CD4-positive, alpha-beta memory T cell (primary cell): Measurements from ENCODE around the gene RAB38. TPM values are rescaled to one million over a fixed set of nuclear protein-coding genes. Genes with fewer than 3 reads are reported as not detected.

Source experiments
- CTCF ChIA-PET: fragments of 350-600 bp; sonication (Branson Sonifier 250); formaldehyde crosslinking; loops from one replicate; lab custom pipeline; 2021; ENCODE audit warnings: inconsistent platforms; ENCODE audit not compliant: partially characterized antibody; lab: Charles Lee
- POLR2A ChIA-PET: fragments of 350-600 bp; sonication (Branson Sonifier 250); formaldehyde crosslinking; loops from one replicate; lab custom pipeline; 2021; ENCODE audit not compliant: partially characterized antibody; lab: Charles Lee
- DNase-seq, 5 donors: peaks; one replicate each; pipeline versions ENCODE4 v3.0.0 to v3.0.0-alpha.2; 2020 to 2022; ENCODE audit warnings: mixed read lengths in 1 of 5
- H3K27ac ChIP-seq: one replicate; pipeline ENCODE4 v1.7.0; 2013; ENCODE audit warnings: low read depth, low read length
- H3K27me3 ChIP-seq: 2 replicates; pipeline ENCODE4 v1.7.0; 2013; ENCODE audit warnings: mild to moderate bottlenecking, low read length, moderate library complexity; ENCODE audit not compliant: insufficient read depth
- H3K36me3 ChIP-seq: 2 replicates; pipeline ENCODE4 v1.7.0; 2013; ENCODE audit warnings: mild to moderate bottlenecking, low read length, moderate library complexity; ENCODE audit not compliant: insufficient read depth
- H3K4me1 ChIP-seq: 2 replicates; pipeline ENCODE4 v1.7.0; 2013; ENCODE audit warnings: mild to moderate bottlenecking, low read length, moderate library complexity; ENCODE audit not compliant: insufficient read depth
- H3K4me3 ChIP-seq, 2 donors: one replicate each; pipeline ENCODE4 v1.7.0; 2013; ENCODE audit warnings: low read length in 2 of 2, mild to moderate bottlenecking in 1 of 2
- H3K9me3 ChIP-seq, 2 donors: one replicate each; pipeline ENCODE4 v1.7.0; 2013; ENCODE audit warnings: low read length in 2 of 2, control low read depth in 1 of 2; ENCODE audit not compliant: control insufficient read depth in 1 of 2
- H3K27ac Mint-ChIP-seq, 7 donors: one replicate each; pipeline ENCODE4 v1.8.0; 2020 to 2021; ENCODE audit warnings: mixed read lengths in 7 of 7, mild to moderate bottlenecking in 6 of 7, inconsistent platforms in 3 of 7, moderate library complexity in 3 of 7
- H3K27me3 Mint-ChIP-seq, 2 donors: one replicate each; pipeline ENCODE4 v1.8.0; 2020 to 2021; ENCODE audit warnings: mixed read lengths in 2 of 2
- H3K36me3 Mint-ChIP-seq, 2 donors: one replicate each; pipeline ENCODE4 v1.8.0; 2020 to 2021; ENCODE audit warnings: mixed read lengths in 2 of 2, inconsistent platforms in 1 of 2, mild to moderate bottlenecking in 1 of 2
- H3K4me1 Mint-ChIP-seq, 4 donors: one replicate each; pipeline ENCODE4 v1.8.0; 2020 to 2021; ENCODE audit warnings: mixed read lengths in 4 of 4, mild to moderate bottlenecking in 1 of 4
- H3K4me3 Mint-ChIP-seq, 8 donors: one replicate each; pipeline ENCODE4 v1.8.0; 2020 to 2021; ENCODE audit warnings: mixed read lengths in 8 of 8, mild to moderate bottlenecking in 7 of 8, moderate library complexity in 6 of 8, inconsistent platforms in 3 of 8
- H3K9me3 Mint-ChIP-seq, 8 donors: one replicate each; pipeline ENCODE4 v1.8.0; 2020 to 2021; ENCODE audit warnings: mixed read lengths in 8 of 8, mild to moderate bottlenecking in 5 of 8, inconsistent platforms in 3 of 8, moderate library complexity in 1 of 8
- intact Hi-C: fragments of 100-400 bp; cut with micrococcal nuclease; formaldehyde crosslinking; loops from one replicate; pipeline ENCODE4 v1.15.1; 2023
- polyA plus RNA-seq, 2 donors: library from polyadenylated mRNA; unstranded; fragments of 300-500 nt; fragmentation: Illumina TruSeq; gene quantifications; one replicate each; pipeline ENCODE4 v1.2.3, GENCODE V29; 2021
- total RNA-seq, 2 experiments: library from RNA; stranded (reverse); gene quantifications; one replicate each; pipeline ENCODE4 v1.2.3, GENCODE V29; 2021

The RAB38 gene
- total and polyA plus RNA-seq, 4 experiments from 2014 or later, result 0.30 to 1.0 (median 0.56) TPM

DNA sequence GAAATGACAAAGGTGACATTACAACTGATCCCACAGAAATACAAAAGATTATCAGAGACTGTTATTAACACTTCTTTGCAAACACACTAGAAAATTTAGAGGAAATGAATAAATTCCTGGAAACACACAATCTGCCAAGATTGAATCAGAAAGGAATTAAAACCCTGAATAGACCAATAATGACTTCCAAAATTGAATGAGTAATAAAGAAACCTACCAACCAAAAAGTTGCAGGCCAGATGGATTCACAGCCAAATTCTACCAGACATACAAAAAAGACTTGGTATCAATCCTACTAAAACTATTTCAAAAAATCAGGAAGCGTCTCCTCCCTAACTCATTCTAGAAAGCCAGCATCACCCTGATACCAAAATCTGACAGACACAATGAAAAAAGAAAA lies 17.2 kb downstream of the RAB38 start:
- POLR2A ChIA-PET, result no interaction called here
- H3K4me3 ChIP-seq, result no peak overlapping the region
- Mint-ChIP-seq H3K27ac (no peak overlapping the region), H3K9me3 (peaks cover 4 to 54% (median 24%) of the 10 kb centered on the region in 8 donors), H3K4me3 (no peak overlapping the region), H3K27me3 (peaks cover 4 to 6% of the 10 kb centered on the region in 2 donors), H3K4me1 (no peaks in the 10 kb centered on the region), H3K36me3 (peaks cover 0 to 6% of the 10 kb centered on the region in 2 donors)
- DNase-seq, result no peak
- H3K36me3 ChIP-seq, result no peaks in the 10 kb centered on the region
- H3K27me3 ChIP-seq, result no peaks in the 10 kb centered on the region
- intact Hi-C loops, result no loop called here
- no peak overlapping the region for H3K27ac ChIP-seq
- H3K9me3 ChIP-seq, result peaks cover 0 to 9% of the 10 kb centered on the region in 2 donors
- CTCF ChIA-PET, result no interaction called here
- no peaks in the 10 kb centered on the region for H3K4me1 ChIP-seq

DNA sequence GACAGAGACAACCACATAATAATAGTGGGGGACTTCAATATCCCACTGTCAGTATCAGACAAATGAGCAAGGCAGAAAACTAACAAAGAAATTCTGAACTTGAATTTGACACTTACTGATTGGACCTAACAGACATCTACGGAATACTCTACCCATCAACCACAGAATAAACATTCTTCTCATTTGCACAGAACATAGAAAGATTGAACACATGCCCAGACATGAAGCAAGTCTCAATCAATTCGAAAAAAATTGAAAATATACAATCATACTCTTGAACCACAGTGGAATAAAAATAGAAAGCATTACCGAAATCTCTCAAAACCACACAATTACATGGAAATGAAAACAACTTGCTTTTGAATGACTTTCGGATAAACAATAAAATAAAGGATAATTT lies 17.9 kb downstream of the RAB38 start:
- intact Hi-C loops, result no loop called here
- H3K27me3 ChIP-seq, result no peaks in the 10 kb centered on the region
- H3K9me3 ChIP-seq, result peaks cover 0 to 9% of the 10 kb centered on the region in 2 donors
- Mint-ChIP-seq H3K9me3 (peaks cover 4 to 54% (median 24%) of the 10 kb centered on the region in 8 donors), H3K27me3 (peaks cover 4% of the 10 kb centered on the region in 2 donors), H3K4me3 (no peak overlapping the region), H3K4me1 (no peaks in the 10 kb centered on the region), H3K36me3 (peaks cover 0 to 6% of the 10 kb centered on the region in 2 donors), H3K27ac (no peak overlapping the region)
- CTCF ChIA-PET, result no interaction called here
- no peak overlapping the region for H3K27ac ChIP-seq
- no peaks in the 10 kb centered on the region for H3K36me3 ChIP-seq
- no peak for DNase-seq
- no peaks in the 10 kb centered on the region for H3K4me1 ChIP-seq
- no peak overlapping the region for H3K4me3 ChIP-seq
- POLR2A ChIA-PET, result no interaction called here

GRCh38 chr11:88152381-88152780 lies 22.9 kb downstream of the RAB38 start:
- Mint-ChIP-seq H3K4me3 (no peak overlapping the region), H3K27ac (no peak overlapping the region), H3K36me3 (peaks cover 0 to 6% of the 10 kb centered on the region in 2 donors), H3K27me3 (peaks cover 4% of the 10 kb centered on the region in 2 donors), H3K4me1 (no peaks in the 10 kb centered on the region), H3K9me3 (peaks cover 0 to 31% (median 17%) of the 10 kb centered on the region in 8 donors)
- no peaks in the 10 kb centered on the region for H3K4me1 ChIP-seq
- no peak overlapping the region for H3K4me3 ChIP-seq
- DNase-seq, result no peak
- CTCF ChIA-PET, result interaction anchor here (0.7 kb wide), 1 partner anchor 400 kb away, joined by 3 read pairs; no protein-coding TSS in a partner anchor
- no peaks in the 10 kb centered on the region for H3K27me3 ChIP-seq
- intact Hi-C loops, result no loop called here
- no peak overlapping the region for H3K27ac ChIP-seq
- POLR2A ChIA-PET, result no interaction called here
- H3K9me3 ChIP-seq, result peaks cover 0 to 3% of the 10 kb centered on the region in 2 donors
- H3K36me3 ChIP-seq, result no peaks in the 10 kb centered on the region

- no peaks in the 10 kb centered on the region for H3K4me1 ChIP-seq
- Mint-ChIP-seq H3K27ac (no peak overlapping the region), H3K27me3 (peaks cover 3 to 4% of the 10 kb centered on the region in 2 donors), H3K4me1 (no peaks in the 10 kb centered on the region), H3K9me3 (peaks cover 0 to 25% (median 17%) of the 10 kb centered on the region in 8 donors), H3K4me3 (no peak overlapping the region), H3K36me3 (peaks cover 0 to 6% of the 10 kb centered on the region in 2 donors)
- H3K9me3 ChIP-seq, result peaks cover 0 to 3% of the 10 kb centered on the region in 2 donors
- DNase-seq, result no peak
- POLR2A ChIA-PET, result no interaction called here
- H3K36me3 ChIP-seq, result no peaks in the 10 kb centered on the region
- H3K4me3 ChIP-seq, result no peak overlapping the region
- intact Hi-C loops, result no loop called here
- H3K27me3 ChIP-seq, result no peaks in the 10 kb centered on the region
- H3K27ac ChIP-seq, result no peak overlapping the region
- CTCF ChIA-PET, result no interaction called here
Measured at GRCh38 chr11:88151709-88152265, 23.5 kb downstream of the RAB38 start.

- ChIA-PET POLR2A (no interaction called here), CTCF (no interaction called here)
- no peak overlapping the region for H3K27ac ChIP-seq
- intact Hi-C loops, result no loop called here
- no peak overlapping the region for H3K4me3 Mint-ChIP-seq
- H3K36me3 Mint-ChIP-seq, result no peaks in the 10 kb centered on the region
- no peaks in the 10 kb centered on the region for H3K27me3 ChIP-seq
- H3K27ac Mint-ChIP-seq, result no peak overlapping the region
- no peaks in the 10 kb centered on the region for H3K9me3 Mint-ChIP-seq
- H3K9me3 ChIP-seq, result no peaks in the 10 kb centered on the region
- H3K4me1 Mint-ChIP-seq, result no peaks in the 10 kb centered on the region
- DNase-seq, result no peak
- no peak overlapping the region for H3K4me3 ChIP-seq
- no peaks in the 10 kb centered on the region for H3K27me3 Mint-ChIP-seq
- no peaks in the 10 kb centered on the region for H3K36me3 ChIP-seq
- H3K4me1 ChIP-seq, result no peaks in the 10 kb centered on the region
Measured at GRCh38 chr11:88146106-88146505, 29.1 kb downstream of the RAB38 start.

GRCh38 chr11:88139865-88140264 lies 35.4 kb downstream of the RAB38 start:
- Mint-ChIP-seq H3K36me3 (no peaks in the 10 kb centered on the region), H3K4me1 (no peaks in the 10 kb centered on the region), H3K4me3 (no peak overlapping the region), H3K27ac (no peak overlapping the region), H3K27me3 (no peaks in the 10 kb centered on the region), H3K9me3 (no peaks in the 10 kb centered on the region)
- DNase-seq, result no peak
- ChIA-PET CTCF (no interaction called here), POLR2A (no interaction called here)
- intact Hi-C loops, result no loop called here
- H3K4me1 ChIP-seq, result no peaks in the 10 kb centered on the region
- H3K27me3 ChIP-seq, result no peaks in the 10 kb centered on the region
- H3K27ac ChIP-seq, result no peak overlapping the region
- H3K9me3 ChIP-seq, result no peaks in the 10 kb centered on the region
- no peak overlapping the region for H3K4me3 ChIP-seq
- H3K36me3 ChIP-seq, result no peaks in the 10 kb centered on the region

GRCh38 chr11:88131764-88132470 lies 43.3 kb downstream of the RAB38 start:
- H3K4me3 Mint-ChIP-seq, result no peak overlapping the region
- no peaks in the 10 kb centered on the region for H3K36me3 Mint-ChIP-seq
- intact Hi-C loops, result no loop called here
- H3K27me3 ChIP-seq, result no peaks in the 10 kb centered on the region
- peaks cover 0 to 4% (median 0%) of the 10 kb centered on the region in 8 donors for H3K9me3 Mint-ChIP-seq
- H3K27ac Mint-ChIP-seq, result no peak overlapping the region
- H3K9me3 ChIP-seq, result no peaks in the 10 kb centered on the region
- no peaks in the 10 kb centered on the region for H3K36me3 ChIP-seq
- CTCF ChIA-PET, result no interaction called here
- no peak for DNase-seq
- no peak overlapping the region for H3K4me3 ChIP-seq
- H3K4me1 ChIP-seq, result no peaks in the 10 kb centered on the region
- no peaks in the 10 kb centered on the region for H3K4me1 Mint-ChIP-seq
- no peak overlapping the region for H3K27ac ChIP-seq
- H3K27me3 Mint-ChIP-seq, result peaks cover 0 to 3% of the 10 kb centered on the region in 2 donors
- POLR2A ChIA-PET, result no interaction called here
